ENCODE measurements around the gene NWD2. TPM values are rescaled to one million over a fixed set of nuclear protein-coding genes. Genes with fewer than 3 reads are reported as not detected.

Gene NWD2
- total RNA-seq, 4 donors from 2014 or later: 0.12 to 0.67 (median 0.15) TPM; not detected in 1

DNA sequence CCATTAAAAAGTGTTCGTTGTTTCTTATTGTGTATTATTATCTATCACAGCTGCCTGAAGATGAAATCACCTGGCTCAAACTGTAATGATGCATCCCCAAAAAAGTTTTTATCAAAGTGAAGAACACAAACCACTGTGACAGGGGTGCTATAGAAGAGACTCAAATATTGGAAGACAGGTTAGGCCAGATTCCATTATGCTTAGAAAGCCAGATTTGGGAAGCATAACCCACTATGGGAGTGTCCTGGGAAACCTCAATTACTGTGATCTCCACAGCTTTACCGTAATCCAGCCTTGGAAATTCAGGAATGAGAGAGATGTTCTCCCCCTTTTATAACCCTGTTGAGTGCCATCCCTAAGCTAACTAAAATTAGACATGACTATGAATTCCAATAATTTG lies 114.2 kb downstream of the NWD2 start:
- H3K4me3 ChIP-seq: no peak overlapping the region
- H3K9me3 ChIP-seq: no peaks in the 10 kb centered on the region
- H3K4me1 ChIP-seq: no peaks in the 10 kb centered on the region
- no peak overlapping the region for H3K27ac ChIP-seq
- ATAC-seq: no peak
- no peaks in the 10 kb centered on the region for H3K27me3 ChIP-seq
- TF ChIP-seq EP300 (IDR thresholded peaks at IDR 0.05): no peak
- no peak for TF ChIP-seq POLR2A (IDR thresholded peaks at IDR 0.05)
- TF ChIP-seq POLR2AphosphoS5 (IDR thresholded peaks at IDR 0.05): no peak
- TF ChIP-seq, protein P1, sequence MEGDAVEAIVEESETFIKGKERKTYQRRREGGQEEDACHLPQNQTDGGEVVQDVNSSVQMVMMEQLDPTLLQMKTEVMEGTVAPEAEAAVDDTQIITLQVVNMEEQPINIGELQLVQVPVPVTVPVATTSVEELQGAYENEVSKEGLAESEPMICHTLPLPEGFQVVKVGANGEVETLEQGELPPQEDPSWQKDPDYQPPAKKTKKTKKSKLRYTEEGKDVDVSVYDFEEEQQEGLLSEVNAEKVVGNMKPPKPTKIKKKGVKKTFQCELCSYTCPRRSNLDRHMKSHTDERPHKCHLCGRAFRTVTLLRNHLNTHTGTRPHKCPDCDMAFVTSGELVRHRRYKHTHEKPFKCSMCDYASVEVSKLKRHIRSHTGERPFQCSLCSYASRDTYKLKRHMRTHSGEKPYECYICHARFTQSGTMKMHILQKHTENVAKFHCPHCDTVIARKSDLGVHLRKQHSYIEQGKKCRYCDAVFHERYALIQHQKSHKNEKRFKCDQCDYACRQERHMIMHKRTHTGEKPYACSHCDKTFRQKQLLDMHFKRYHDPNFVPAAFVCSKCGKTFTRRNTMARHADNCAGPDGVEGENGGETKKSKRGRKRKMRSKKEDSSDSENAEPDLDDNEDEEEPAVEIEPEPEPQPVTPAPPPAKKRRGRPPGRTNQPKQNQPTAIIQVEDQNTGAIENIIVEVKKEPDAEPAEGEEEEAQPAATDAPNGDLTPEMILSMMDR (IDR thresholded peaks at IDR 0.05): no peak
- 96 to 100% methylated on average over 2 of the region's 2 CpGs for WGBS, 2 donors (ENCODE audit: low coverage in 1 of 2)
- no peaks in the 10 kb centered on the region for H3K36me3 ChIP-seq

DNA sequence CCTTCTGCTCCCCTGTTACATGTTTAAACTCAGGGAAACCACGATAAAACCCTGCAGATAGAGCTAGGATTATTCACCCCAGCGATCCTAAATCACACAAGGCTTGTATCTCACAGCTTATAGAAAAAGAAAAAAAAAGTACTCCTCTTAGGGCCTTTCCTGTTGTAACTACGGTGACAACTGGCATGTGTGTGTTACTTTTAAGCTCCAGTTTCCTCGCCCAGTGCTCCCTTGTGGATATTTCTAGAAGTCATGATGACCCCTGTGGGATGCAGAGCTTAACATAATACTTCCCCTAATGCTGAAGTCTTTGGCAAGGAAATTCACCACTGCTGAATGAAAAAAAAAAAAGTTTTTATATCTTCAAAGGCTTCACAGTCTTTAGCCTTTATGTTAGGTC lies 114.7 kb downstream of the NWD2 start:
- ATAC-seq: no peak
- Histone ChIP-seq H3K4me3 (no peak overlapping the region), H3K9me3 (no peaks in the 10 kb centered on the region), H3K36me3 (no peaks in the 10 kb centered on the region), H3K4me1 (no peaks in the 10 kb centered on the region), H3K27me3 (no peaks in the 10 kb centered on the region), H3K27ac (no peak overlapping the region)
- 42 to 44% methylated on average over 4 of the region's 4 CpGs for WGBS, 2 donors (ENCODE audit: low coverage in 1 of 2)
- no peak for TF ChIP-seq EP300 (IDR thresholded peaks at IDR 0.05)
- TF ChIP-seq POLR2A (IDR thresholded peaks at IDR 0.05): no peak
- TF ChIP-seq POLR2AphosphoS5 (IDR thresholded peaks at IDR 0.05): no peak
- TF ChIP-seq, protein P1 (IDR thresholded peaks at IDR 0.05): no peak

DNA sequence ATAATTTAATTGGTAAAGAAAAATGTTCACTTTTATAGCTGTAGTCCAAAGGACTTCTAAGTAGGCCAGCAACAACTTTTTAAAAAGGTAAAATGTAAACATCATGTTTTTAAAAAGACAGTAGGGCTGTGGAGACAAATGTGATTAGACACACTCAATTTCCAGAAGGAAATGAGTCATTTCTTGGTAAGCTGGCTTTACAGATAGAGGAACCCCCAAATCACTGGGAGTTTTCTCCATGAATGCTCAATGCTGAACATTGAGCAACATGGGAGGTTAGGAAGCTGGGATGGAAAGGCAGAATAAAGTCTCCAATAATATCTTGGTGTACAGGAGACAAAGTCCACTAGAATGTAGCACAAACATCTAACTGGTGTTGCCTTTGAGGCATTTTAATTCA lies 121.3 kb downstream of the NWD2 start:
- H3K9me3 ChIP-seq: no peaks in the 10 kb centered on the region
- ATAC-seq: no peak
- no peaks in the 10 kb centered on the region for H3K36me3 ChIP-seq
- TF ChIP-seq, protein P1 (IDR thresholded peaks at IDR 0.05): no peak
- no peak for TF ChIP-seq EP300 (IDR thresholded peaks at IDR 0.05)
- TF ChIP-seq POLR2AphosphoS5 (IDR thresholded peaks at IDR 0.05): no peak
- H3K27ac ChIP-seq: no peak overlapping the region
- H3K4me3 ChIP-seq: no peak overlapping the region
- H3K27me3 ChIP-seq: no peaks in the 10 kb centered on the region
- H3K4me1 ChIP-seq: no peaks in the 10 kb centered on the region

DNA sequence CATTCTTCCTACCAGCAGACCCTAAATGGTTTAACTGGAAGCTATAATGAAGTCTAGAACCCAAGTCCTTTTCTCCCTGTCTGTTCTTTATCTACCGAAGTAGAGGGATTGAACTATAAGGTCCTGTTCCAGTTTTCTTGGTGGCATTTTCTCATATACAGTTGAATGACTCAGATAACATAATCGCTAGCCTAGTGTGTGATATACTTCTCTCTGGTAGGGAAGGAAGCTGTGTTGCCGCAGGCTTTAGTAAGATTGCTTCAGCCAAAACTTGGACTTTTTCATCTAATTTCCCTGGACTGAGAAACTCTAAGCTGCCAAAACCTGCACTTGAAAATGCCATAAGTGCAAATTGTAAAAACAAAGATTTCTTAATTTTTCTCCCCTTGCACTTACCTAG lies 123.4 kb downstream of the NWD2 start:
- no peak for TF ChIP-seq POLR2AphosphoS5 (IDR thresholded peaks at IDR 0.05)
- no peak for TF ChIP-seq EP300 (IDR thresholded peaks at IDR 0.05)
- TF ChIP-seq POLR2A (IDR thresholded peaks at IDR 0.05): no peak
- TF ChIP-seq, protein P1 (IDR thresholded peaks at IDR 0.05): no peak
- ATAC-seq: no peak
- H3K36me3 ChIP-seq: no peaks in the 10 kb centered on the region
- WGBS, 2 donors (ENCODE audit: low coverage in 1 of 2): 80 to 81% methylated on average over 1 to 3 of the region's 3 CpGs
- H3K27me3 ChIP-seq: no peaks in the 10 kb centered on the region
- H3K9me3 ChIP-seq: no peaks in the 10 kb centered on the region
- H3K4me1 ChIP-seq: no peaks in the 10 kb centered on the region
- no peak overlapping the region for H3K4me3 ChIP-seq
- H3K27ac ChIP-seq: no peak overlapping the region

DNA sequence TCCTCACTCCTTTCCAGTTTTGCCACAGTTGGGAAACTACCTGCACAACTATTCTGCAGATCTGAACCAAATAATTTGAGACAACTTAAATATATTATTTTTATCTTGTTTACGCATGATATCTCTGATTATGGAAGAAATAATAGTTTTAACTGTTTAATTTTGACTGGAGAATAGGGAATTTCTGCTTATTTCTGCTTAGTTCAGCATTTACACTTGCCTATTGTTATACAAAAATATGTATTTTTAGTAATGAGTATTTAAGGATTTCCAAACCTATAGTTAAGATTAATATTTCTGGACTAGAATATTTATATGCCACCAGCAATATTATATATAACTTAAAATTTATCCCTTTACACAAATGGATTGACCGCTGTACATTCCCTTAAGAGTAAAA lies 125.5 kb downstream of the NWD2 start:
- H3K27me3 ChIP-seq: no peaks in the 10 kb centered on the region
- no peaks in the 10 kb centered on the region for H3K4me1 ChIP-seq
- no peak overlapping the region for H3K27ac ChIP-seq
- H3K36me3 ChIP-seq: no peaks in the 10 kb centered on the region
- H3K4me3 ChIP-seq: no peak overlapping the region
- H3K9me3 ChIP-seq: no peaks in the 10 kb centered on the region
- TF ChIP-seq, protein P1 (IDR thresholded peaks at IDR 0.05): no peak
- TF ChIP-seq POLR2A (IDR thresholded peaks at IDR 0.05): no peak
- no peak for TF ChIP-seq EP300 (IDR thresholded peaks at IDR 0.05)
- TF ChIP-seq POLR2AphosphoS5 (IDR thresholded peaks at IDR 0.05): no peak
- no peak for ATAC-seq
- 95 to 100% methylated on average over 2 of the region's 2 CpGs for WGBS, 2 donors (ENCODE audit: low coverage in 1 of 2)

Measured in gastroesophageal sphincter (tissue), 4 donors.